Breast epithelium (tissue), 4 donors: ENCODE results near the gene PFN4. TPM values are rescaled to one million over a fixed set of nuclear protein-coding genes. Genes with fewer than 3 reads are reported as not detected.

Experiments used
- DNase-seq, 2 donors: peaks; one replicate each; pipeline ENCODE4 v3.0.0-alpha.2; 2019; ENCODE audit warnings: low spot score in 2 of 2
- H3K27ac ChIP-seq, 2 donors: fragments of 200-600 bp; sonication (generic) in 1 of 2; one replicate each; pipeline ENCODE4 v1.5.1; 2016 to 2019; ENCODE audit warnings: mild to moderate bottlenecking in 1 of 2
- H3K27me3 ChIP-seq, 2 donors: fragments of 200-600 bp; sonication (generic) in 1 of 2; one replicate each; pipeline versions ENCODE4 v1.5.1 to v1.6.0; 2017 to 2019; ENCODE audit warnings: control low read depth in 1 of 2, mild to moderate bottlenecking in 1 of 2
- H3K36me3 ChIP-seq: fragments of 200-600 bp; one replicate; pipeline ENCODE4 v1.5.1; 2019
- H3K4me1 ChIP-seq, 2 donors: fragments of 200-600 bp; sonication (generic); one replicate each; pipeline ENCODE4 v1.5.1; 2016 to 2019; ENCODE audit warnings: control low read depth in 1 of 2
- H3K4me3 ChIP-seq, 3 donors: fragments of 200-600 bp; sonication (generic); 1 replicate in 2 of 3; 2 replicates in 1 of 3; pipeline ENCODE4 v1.5.1; 2016 to 2019; ENCODE audit warnings: mild to moderate bottlenecking in 3 of 3, moderate library complexity in 2 of 3
- H3K9me3 ChIP-seq, 2 donors: fragments of 200-600 bp; sonication (generic) in 1 of 2; one replicate each; pipeline ENCODE4 v1.5.1; 2016 to 2019; ENCODE audit warnings: control low read depth in 1 of 2
- CTCF ChIP-seq, 3 donors: fragments of 450-650 bp; IDR thresholded peaks; one replicate each; pipeline ENCODE4 v1.5.1; 2016 to 2017; ENCODE audit warnings: antibody characterized with exemption in 3 of 3, mild to moderate bottlenecking in 3 of 3, moderate library complexity in 3 of 3
- POLR2A ChIP-seq: fragments of 450-650 bp; IDR thresholded peaks from one replicate; pipeline ENCODE4 v1.6.1; 2016; ENCODE audit warnings: antibody characterized with exemption, mild to moderate bottlenecking, moderate library complexity
- POLR2AphosphoS5 ChIP-seq, 3 donors: sonication (generic); formaldehyde crosslinking; IDR thresholded peaks; one replicate each; pipeline ENCODE4 v1.6.1; 2017; ENCODE audit warnings: antibody characterized with exemption in 3 of 3
- intact Hi-C: fragments of 100-400 bp; cut with DNase I; formaldehyde crosslinking; loops from one replicate; pipeline ENCODE4 v1.15.1; 2023; ENCODE audit warnings: low total_unique reads
- total RNA-seq, 3 donors: library from RNA; depleted of rRNA; stranded (reverse); fragments of >200 nt; gene quantifications; one replicate each; pipeline ENCODE4 v1.1.0, GENCODE V29; 2016

The PFN4 gene
- total RNA-seq, 3 donors from 2014 or later = 0.44 to 0.96 TPM; not detected in 1

- peak overlapping the region; percentile 63 to 87 (median 81) for H3K4me3 ChIP-seq
- intact Hi-C loops = no loop called here
- TF ChIP-seq CTCF (IDR thresholded peaks at IDR 0.05) (no peak), POLR2AphosphoS5 (IDR thresholded peaks at IDR 0.05) (no peak), POLR2A (no peak)
- no peaks in the 10 kb centered on the region for H3K4me1 ChIP-seq
- peak overlapping the region; percentile 96 to 97 for H3K27ac ChIP-seq
- DNase-seq = no peak
- no peaks in the 10 kb centered on the region for H3K9me3 ChIP-seq
- H3K36me3 ChIP-seq = no peaks in the 10 kb centered on the region
- H3K27me3 ChIP-seq = no peaks in the 10 kb centered on the region
These were observed 917 bp upstream of the PFN4 start for GRCh38 chr2:24123922-24124580.

GRCh38 chr2:24122366-24123194 is 554 bp downstream of the PFN4 start:
- H3K36me3 ChIP-seq = no peaks in the 10 kb centered on the region
- peak overlapping the region; percentile 63 to 87 (median 81) for H3K4me3 ChIP-seq
- no peaks in the 10 kb centered on the region for H3K9me3 ChIP-seq
- no peak for TF ChIP-seq POLR2AphosphoS5 (IDR thresholded peaks at IDR 0.05)
- no peak for TF ChIP-seq CTCF (IDR thresholded peaks at IDR 0.05)
- TF ChIP-seq POLR2A = no peak
- H3K27me3 ChIP-seq = no peaks in the 10 kb centered on the region
- intact Hi-C loops = no loop called here
- DNase-seq = no peak
- H3K4me1 ChIP-seq = no peaks in the 10 kb centered on the region
- H3K27ac ChIP-seq = peak overlapping the region; percentile 96 to 97

DNA sequence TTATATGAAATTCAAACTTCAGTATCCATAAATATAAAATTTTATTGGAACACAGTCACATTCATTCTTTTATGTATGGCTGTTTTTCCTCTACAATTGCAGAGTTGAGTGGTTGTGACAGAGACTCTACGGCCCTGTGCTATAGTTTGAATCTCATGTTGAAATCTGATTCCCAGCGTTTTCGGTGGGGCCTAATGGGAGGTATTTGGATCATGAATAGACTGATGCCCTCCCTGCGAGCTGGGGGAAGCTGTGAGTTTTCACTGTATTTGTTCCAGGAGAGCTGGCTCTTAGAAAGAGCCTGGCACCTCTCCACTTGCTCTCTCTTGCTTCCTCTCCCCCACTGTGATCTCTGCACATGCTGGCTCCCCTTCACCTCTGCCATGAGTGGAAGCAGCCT is 1.7 kb downstream of the PFN4 start:
- H3K36me3 ChIP-seq = no peaks in the 10 kb centered on the region
- H3K4me1 ChIP-seq = no peaks in the 10 kb centered on the region
- no peaks in the 10 kb centered on the region for H3K27me3 ChIP-seq
- H3K27ac ChIP-seq = no peak overlapping the region
- TF ChIP-seq POLR2A (no peak), POLR2AphosphoS5 (IDR thresholded peaks at IDR 0.05) (no peak), CTCF (IDR thresholded peaks at IDR 0.05) (no peak)
- no peaks in the 10 kb centered on the region for H3K9me3 ChIP-seq
- intact Hi-C loops = no loop called here
- no peak for DNase-seq
- no peak overlapping the region for H3K4me3 ChIP-seq

DNA sequence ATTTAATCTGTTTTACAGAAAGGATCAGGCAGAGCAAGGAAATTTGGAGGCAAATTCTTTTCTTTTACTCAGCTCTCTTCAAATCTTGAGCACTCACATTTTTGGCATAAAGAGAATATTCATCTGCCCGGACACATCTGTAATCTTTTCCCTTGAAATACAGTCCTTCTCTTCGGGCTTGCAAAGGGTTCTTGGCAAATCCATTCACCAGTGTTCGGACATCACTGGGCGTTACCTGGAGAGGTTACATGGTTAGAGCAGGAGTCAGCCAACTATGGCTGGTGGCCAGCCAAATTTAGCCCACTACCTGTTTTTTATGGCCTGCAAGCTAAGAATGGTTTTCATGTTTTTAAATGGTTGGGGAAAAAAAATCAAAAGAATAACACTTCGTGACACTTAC is 2.1 kb downstream of the PFN4 start:
- TF ChIP-seq POLR2AphosphoS5 (IDR thresholded peaks at IDR 0.05) = no peak
- TF ChIP-seq CTCF (IDR thresholded peaks at IDR 0.05) = no peak
- no peak for TF ChIP-seq POLR2A
- no peaks in the 10 kb centered on the region for H3K36me3 ChIP-seq
- H3K27ac ChIP-seq = no peak overlapping the region
- H3K4me3 ChIP-seq = no peak overlapping the region
- DNase-seq = no peak
- intact Hi-C loops = no loop called here
- no peaks in the 10 kb centered on the region for H3K9me3 ChIP-seq
- no peaks in the 10 kb centered on the region for H3K27me3 ChIP-seq
- H3K4me1 ChIP-seq = no peaks in the 10 kb centered on the region

GRCh38 chr2:24117902-24118301 is 5.2 kb downstream of the PFN4 start:
- H3K27ac ChIP-seq = no peak overlapping the region
- DNase-seq = no peak
- no peaks in the 10 kb centered on the region for H3K27me3 ChIP-seq
- no peak for TF ChIP-seq CTCF (IDR thresholded peaks at IDR 0.05)
- TF ChIP-seq POLR2AphosphoS5 (IDR thresholded peaks at IDR 0.05) = no peak
- TF ChIP-seq POLR2A = no peak
- H3K9me3 ChIP-seq = peaks cover 0 to 6% of the 10 kb centered on the region in 2 donors
- no peaks in the 10 kb centered on the region for H3K36me3 ChIP-seq
- no peak overlapping the region for H3K4me3 ChIP-seq
- intact Hi-C loops = no loop called here
- H3K4me1 ChIP-seq = no peaks in the 10 kb centered on the region
